Endothelial cell of umbilical vein (primary cell): ENCODE data around the gene SH3PXD2A. TPM values are rescaled to one million over a fixed set of nuclear protein-coding genes. Genes with fewer than 3 reads are reported as not detected.

ENCODE experiments used
- BruUV-seq: library from RNA; stranded (reverse); fragments of 400-500 nt; replicated peaks from 2 replicates; lab custom pipeline; 2021; lab: Mats Ljungman, UMichigan
- CTCF ChIA-PET: fragments of 300-600, 350-600 bp; sonication (Branson Sonifier 250); formaldehyde crosslinking; loops from one replicate; lab custom pipeline; 2021; ENCODE audit warnings: antibody characterized with exemption, inconsistent platforms; lab: Charles Lee
- POLR2A ChIA-PET: fragments of 300-600, 350-600 bp; sonication (Branson Sonifier 250); formaldehyde crosslinking; loops from one replicate; lab custom pipeline; 2021; ENCODE audit warnings: antibody characterized with exemption, inconsistent platforms; lab: Charles Lee
- DNase-seq: peaks from one replicate; pipeline ENCODE4 v3.0.0-alpha.2; 2011; ENCODE audit warnings: low read depth, low spot score
- FAIRE-seq: peaks from 2 replicates; lab custom pipeline; 2011; peaks lifted over from hg19 to GRCh38; lab: Jason Lieb, UNC
- H2AFZ ChIP-seq: 2 replicates; pipeline ENCODE4 v1.6.0; 2012; ENCODE audit warnings: low read depth, low read length, control low read depth, inconsistent platforms
- H3K27ac ChIP-seq: 2 replicates; pipeline ENCODE4 v1.5.1; 2011; ENCODE audit warnings: low read depth, mild to moderate bottlenecking, control low read depth, low read length, moderate library complexity; ENCODE audit not compliant: insufficient read depth
- H3K27me3 ChIP-seq, 2 experiments: 2 replicates each; pipeline versions ENCODE4 v1.6.0 to v1.6.1; 2011; ENCODE audit warnings: low read length in 2 of 2, mixed read lengths in 1 of 2; ENCODE audit not compliant: control insufficient read depth in 2 of 2, insufficient read depth in 2 of 2
- H3K36me3 ChIP-seq, 2 experiments: 2 replicates in 1 of 2; 3 replicates in 1 of 2; pipeline ENCODE4 v1.5.1; 2011; ENCODE audit warnings: low read length in 2 of 2, mild to moderate bottlenecking in 1 of 2, moderate library complexity in 1 of 2; ENCODE audit not compliant: control insufficient read depth in 2 of 2, insufficient read depth in 2 of 2; ENCODE audit errors: extremely low read depth in 1 of 2
- H3K4me1 ChIP-seq: 3 replicates; pipeline ENCODE4 v1.5.1; 2011; ENCODE audit warnings: mild to moderate bottlenecking, low read length; ENCODE audit not compliant: control insufficient read depth, insufficient read depth; ENCODE audit errors: extremely low read depth
- H3K4me2 ChIP-seq: 2 replicates; pipeline ENCODE4 v1.6.1; 2011; ENCODE audit warnings: low read length, control low read depth, mixed read lengths; ENCODE audit not compliant: insufficient read depth
- H3K4me3 ChIP-seq, 3 experiments: fragments of 200-600 bp in 1 of 3; sonication (generic), shearing (Covaris generic) in 1 of 3; replicated peaks in 1 of 3; 2 replicates each; pipeline ENCODE4 v1.5.1; 2011 to 2016; ENCODE audit warnings: control low read depth in 3 of 3, low read length in 3 of 3, mild to moderate bottlenecking in 2 of 3, inconsistent platforms in 1 of 3, low read depth in 1 of 3, moderate library complexity in 1 of 3; ENCODE audit not compliant: insufficient read depth in 1 of 3
- H3K79me2 ChIP-seq: 2 replicates; pipeline ENCODE4 v1.6.0; 2012; ENCODE audit warnings: low read length, inconsistent platforms; ENCODE audit not compliant: control insufficient read depth, insufficient read depth
- H3K9ac ChIP-seq: replicated peaks from 2 replicates; pipeline ENCODE3; 2011; ENCODE audit warnings: low read length, control low read depth; ENCODE audit not compliant: insufficient read depth; ENCODE audit errors: extremely low read depth
- H3K9me1 ChIP-seq: replicated peaks from 3 replicates; pipeline ENCODE4 v1.6.0; 2011; ENCODE audit warnings: mild to moderate bottlenecking, low read length; ENCODE audit not compliant: control insufficient read depth, insufficient read depth; ENCODE audit errors: extremely low read depth
- H3K9me3 ChIP-seq: replicated peaks from 2 replicates; pipeline ENCODE4 v1.5.1; 2012; ENCODE audit warnings: low read length, inconsistent platforms; ENCODE audit not compliant: control insufficient read depth, insufficient read depth
- H4K20me1 ChIP-seq: replicated peaks from 2 replicates; pipeline ENCODE3; 2011; ENCODE audit warnings: mild to moderate bottlenecking, low read length; ENCODE audit not compliant: control insufficient read depth, insufficient read depth; ENCODE audit errors: extremely low read depth
- CTCF ChIP-seq, 2 donors: IDR thresholded peaks; 1 replicate in 1 of 2; 2 replicates in 1 of 2; pipeline ENCODE4 v1.5.1; 2011; ENCODE audit warnings: low read length in 2 of 2, mild to moderate bottlenecking in 2 of 2, moderate library complexity in 2 of 2, control low read depth in 1 of 2, inconsistent platforms in 1 of 2, low read depth in 1 of 2; ENCODE audit not compliant: insufficient read depth in 1 of 2; ENCODE audit errors: extremely low read depth in 1 of 2
- EZH2 ChIP-seq: IDR thresholded peaks from 2 replicates; pipeline ENCODE4 v1.6.1; 2012; ENCODE audit warnings: borderline replicate concordance, low read depth, mild to moderate bottlenecking, moderate library complexity, low read length, inconsistent platforms; ENCODE audit not compliant: severe bottlenecking
- FOS ChIP-seq: IDR thresholded peaks from 2 replicates; pipeline ENCODE4 v1.6.1; 2011; ENCODE audit warnings: mild to moderate bottlenecking, low read length, moderate library complexity, borderline replicate concordance; ENCODE audit not compliant: insufficient read depth
- GATA2 ChIP-seq: IDR thresholded peaks from 2 replicates; pipeline ENCODE4 v1.7.0; 2011; ENCODE audit warnings: low read depth, mild to moderate bottlenecking, moderate library complexity, mixed read lengths, low read length; ENCODE audit not compliant: insufficient read length, insufficient read depth
- JUN ChIP-seq: IDR thresholded peaks from 2 replicates; pipeline ENCODE4 v1.6.1; 2011; ENCODE audit warnings: borderline replicate concordance, low read depth; ENCODE audit not compliant: insufficient read length, insufficient read depth
- MAX ChIP-seq: IDR thresholded peaks from 2 replicates; pipeline ENCODE4 v1.6.1; 2011; ENCODE audit not compliant: insufficient read depth, insufficient read length
- MYC ChIP-seq: IDR thresholded peaks from one replicate; pipeline ENCODE4 v1.6.1; 2011; ENCODE audit warnings: mild to moderate bottlenecking, low read depth, low read length
- POLR2A ChIP-seq: IDR thresholded peaks from 2 replicates; pipeline ENCODE4 v1.6.1; 2012; ENCODE audit warnings: low read depth, mild to moderate bottlenecking, control low read depth, low read length
- POLR2AphosphoS5 ChIP-seq: IDR thresholded peaks from 2 replicates; pipeline ENCODE4 v1.6.1; 2012; ENCODE audit warnings: low read depth, mild to moderate bottlenecking, control low read depth, low read length, moderate library complexity; ENCODE audit not compliant: insufficient read depth
- dilution Hi-C: fragments of 300-500 bp; cut with MboI; formaldehyde crosslinking; loops from one replicate; pipeline ENCODE4 v1.15.0; 2019; ENCODE audit warnings: low sequenced_read_pairs; ENCODE audit not compliant: extremely low pct_ligation_motif_present
- intact Hi-C: fragments of 100-400 bp; cut with micrococcal nuclease; formaldehyde crosslinking; loops from one replicate; pipeline ENCODE4 v1.10.0; 2022
- polyA plus RNA-seq, 4 experiments: library from polyadenylated mRNA; depleted of rRNA in 3 of 4; stranded (reverse) in 3 of 4; unstranded in 1 of 4; fragments of >200 nt; gene quantifications; 2 replicates each; pipeline versions ENCODE4 v1.2.1 to v1.2.3, GENCODE V29; 2011 to 2012; ENCODE audit warnings: missing spikeins in 1 of 4
- total RNA-seq: library from RNA; stranded (reverse); gene quantifications from 2 replicates; pipeline ENCODE4 v1.2.3, GENCODE V29; 2021

Gene SH3PXD2A
- total and polyA plus RNA-seq, 2 donors (not counting 3 experiments of a cell fraction or from before 2014, with no cell fraction given), result 1.4 to 5.1 TPM

GRCh38 chr10:103802081-103802480 is 53.3 kb downstream of the SH3PXD2A start:
- Histone ChIP-seq H3K9me3 (no peaks in the 10 kb centered on the region), H4K20me1 (no peaks in the 10 kb centered on the region), H3K79me2 (no peaks in the 10 kb centered on the region), H3K4me2 (no peak overlapping the region), H3K27me3 (no peaks in the 10 kb centered on the region), H2AFZ (no peak overlapping the region), H3K27ac (no peak overlapping the region), H3K36me3 (no peaks in the 10 kb centered on the region), H3K4me1 (no peaks in the 10 kb centered on the region), H3K9me1 (no peaks in the 10 kb centered on the region), H3K9ac (no peak overlapping the region), H3K4me3 (no peak overlapping the region)
- ChIA-PET POLR2A (no interaction called here), CTCF (interaction anchor here (1.4 to 2.0 kb wide), 3 partner anchors 12 to 43 kb away, joined by 3 to 5 read pairs (median 5); no protein-coding TSS in a partner anchor)
- FAIRE-seq (no peak), DNase-seq (no peak)
- dilution Hi-C loops (no loop called here), intact Hi-C loops (no loop called here)
- TF ChIP-seq GATA2 (no peak), JUN (no peak), MAX (no peak), POLR2A (no peak), EZH2 (no peak), CTCF (IDR thresholded peaks at IDR 0.05; ENCODE audit: extremely low read depth in 1 of 2, insufficient read depth in 1 of 2, low read depth in 1 of 2, low read length in 2 of 2) (no peak), MYC (no peak), FOS (no peak), POLR2AphosphoS5 (no peak)
- no TSS peak for BruUV-seq
